ENCODE results near the gene WAC.
"Not testable (repeated sequence)": the region's sequence is repeated elsewhere in the genome, so short reads cannot be mapped to it uniquely, and the experiment has no call there.

Gene WAC, protein sequence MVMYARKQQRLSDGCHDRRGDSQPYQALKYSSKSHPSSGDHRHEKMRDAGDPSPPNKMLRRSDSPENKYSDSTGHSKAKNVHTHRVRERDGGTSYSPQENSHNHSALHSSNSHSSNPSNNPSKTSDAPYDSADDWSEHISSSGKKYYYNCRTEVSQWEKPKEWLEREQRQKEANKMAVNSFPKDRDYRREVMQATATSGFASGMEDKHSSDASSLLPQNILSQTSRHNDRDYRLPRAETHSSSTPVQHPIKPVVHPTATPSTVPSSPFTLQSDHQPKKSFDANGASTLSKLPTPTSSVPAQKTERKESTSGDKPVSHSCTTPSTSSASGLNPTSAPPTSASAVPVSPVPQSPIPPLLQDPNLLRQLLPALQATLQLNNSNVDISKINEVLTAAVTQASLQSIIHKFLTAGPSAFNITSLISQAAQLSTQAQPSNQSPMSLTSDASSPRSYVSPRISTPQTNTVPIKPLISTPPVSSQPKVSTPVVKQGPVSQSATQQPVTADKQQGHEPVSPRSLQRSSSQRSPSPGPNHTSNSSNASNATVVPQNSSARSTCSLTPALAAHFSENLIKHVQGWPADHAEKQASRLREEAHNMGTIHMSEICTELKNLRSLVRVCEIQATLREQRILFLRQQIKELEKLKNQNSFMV

DNA sequence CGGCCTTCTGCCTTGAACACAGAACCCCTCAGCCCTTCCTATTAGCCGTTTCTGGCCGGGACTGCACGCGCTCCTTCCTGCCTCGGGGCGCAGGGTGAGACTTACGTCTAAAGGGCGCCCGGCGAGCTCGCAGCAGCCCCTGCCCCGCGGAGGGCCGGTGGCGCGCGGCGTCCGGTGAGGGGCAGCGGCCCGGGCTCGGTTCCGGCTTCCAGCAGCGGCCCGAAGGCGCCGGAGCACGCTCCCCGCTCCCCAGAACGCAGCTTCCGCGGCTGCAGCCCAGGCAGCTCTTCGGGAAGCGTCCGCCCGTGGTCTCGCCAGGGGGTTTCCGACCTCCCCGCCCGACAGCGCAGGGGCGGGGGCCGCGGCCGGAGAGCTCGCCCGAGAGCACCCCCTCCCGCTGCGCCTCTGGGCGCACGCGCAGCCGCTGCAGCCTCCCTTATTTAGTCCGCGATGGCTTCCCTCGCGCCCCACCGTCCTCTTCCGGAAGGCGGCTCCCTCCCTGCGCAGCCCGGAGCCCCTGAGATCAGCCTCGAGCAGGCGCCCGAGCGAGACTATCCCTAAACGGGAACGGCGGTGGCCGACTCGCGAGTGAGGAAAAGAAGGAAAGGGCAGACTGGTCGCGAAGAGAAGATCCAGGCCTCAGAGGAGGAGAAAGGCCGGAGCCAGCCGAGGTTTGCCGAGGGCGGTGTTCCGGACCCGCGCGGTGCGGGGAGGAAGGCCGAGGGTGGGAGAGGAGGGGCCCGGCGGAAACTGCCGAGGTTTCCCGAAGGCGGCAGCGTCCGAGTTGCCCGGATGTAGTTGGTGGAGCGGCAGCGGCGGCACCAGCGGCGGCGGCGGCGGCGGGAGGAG is at the start of gene WAC:
TSS of gene WAC (plus strand) at position 782 of the 849 bp plus-strand sequence. CDS start 462 bp downstream, outside the sequence.
- DNase-seq, result peak; percentile 83

- DNase-seq, result no peak
These were observed 43.7 kb upstream of the WAC start for GRCh38 chr10:28489206-28489605.

- DNase-seq, result not testable (repeated sequence)
These were observed 42.6 kb upstream of the WAC start for GRCh38 chr10:28490256-28490865.

- no peak for DNase-seq
These were observed 40.6 kb upstream of the WAC start for GRCh38 chr10:28492116-28492920.

- DNase-seq, result no peak
These were observed 38.5 kb upstream of the WAC start for GRCh38 chr10:28494420-28494819.

GRCh38 chr10:28495084-28495483 is 37.8 kb upstream of the WAC start:
- no peak for DNase-seq

DNA sequence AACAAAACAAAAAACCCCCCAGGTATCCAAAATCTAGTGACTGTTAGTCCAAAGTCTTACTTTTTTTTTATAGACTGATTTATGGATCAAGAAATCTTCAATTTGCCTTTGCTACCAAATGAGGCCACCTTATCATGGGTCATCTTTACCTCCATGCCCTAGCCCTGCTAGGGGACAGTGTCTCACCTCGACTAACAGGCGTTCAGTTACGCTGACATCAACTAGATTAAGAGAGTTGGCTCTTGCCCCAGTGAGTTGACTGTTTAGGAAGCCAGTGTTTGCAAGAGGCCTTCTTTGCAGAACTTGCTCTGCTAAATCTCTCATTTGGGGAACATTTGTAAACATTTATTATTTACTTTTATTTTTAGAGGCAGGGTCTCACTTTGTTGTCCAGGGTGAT is 36.9 kb upstream of the WAC start:
- DNase-seq, result no peak

GRCh38 chr10:28496481-28496961 is 36.4 kb upstream of the WAC start:
- DNase-seq, result no peak

- DNase-seq, result no peak
These were observed 35.4 kb upstream of the WAC start for GRCh38 chr10:28497313-28498126.

DNA sequence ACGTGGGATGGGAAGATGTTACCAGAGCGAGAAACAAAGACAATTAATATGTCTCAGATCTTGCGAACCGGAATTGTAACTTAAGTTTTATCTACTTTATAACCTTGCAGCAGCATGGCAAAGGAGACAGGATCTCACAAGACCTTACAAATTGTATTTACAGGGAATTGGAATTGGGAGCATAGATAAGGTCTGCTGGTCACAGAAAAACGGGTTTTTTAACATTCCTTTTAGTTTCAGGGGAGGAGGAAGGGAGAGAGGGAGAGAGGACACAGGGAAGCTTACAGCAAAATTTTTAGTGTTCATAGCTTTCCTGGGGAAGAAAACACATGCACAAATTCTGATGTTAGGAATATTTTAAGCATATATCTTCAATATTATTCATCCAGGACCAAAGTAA is 32.7 kb upstream of the WAC start:
- DNase-seq, result not testable (repeated sequence)

DNA sequence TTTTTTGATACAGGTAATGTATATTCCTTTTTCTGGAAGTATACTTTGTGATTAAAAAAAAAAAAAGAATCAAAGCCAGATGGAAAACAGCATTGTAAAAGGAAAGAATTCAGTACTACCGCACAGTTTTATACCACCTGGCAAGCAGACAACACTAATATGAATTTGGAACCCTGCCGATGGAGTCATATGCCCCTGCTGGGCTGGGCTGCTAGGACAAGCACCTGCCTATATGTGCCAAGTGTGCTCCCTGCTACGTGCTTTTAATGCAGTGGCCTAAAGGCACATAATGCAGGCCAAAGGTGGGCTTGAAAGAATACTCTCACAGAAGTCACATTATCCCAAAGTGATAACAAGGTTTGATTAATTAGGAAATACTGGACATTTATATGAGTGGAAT is 29.8 kb upstream of the WAC start:
- DNase-seq, result peak; percentile 74

DNA sequence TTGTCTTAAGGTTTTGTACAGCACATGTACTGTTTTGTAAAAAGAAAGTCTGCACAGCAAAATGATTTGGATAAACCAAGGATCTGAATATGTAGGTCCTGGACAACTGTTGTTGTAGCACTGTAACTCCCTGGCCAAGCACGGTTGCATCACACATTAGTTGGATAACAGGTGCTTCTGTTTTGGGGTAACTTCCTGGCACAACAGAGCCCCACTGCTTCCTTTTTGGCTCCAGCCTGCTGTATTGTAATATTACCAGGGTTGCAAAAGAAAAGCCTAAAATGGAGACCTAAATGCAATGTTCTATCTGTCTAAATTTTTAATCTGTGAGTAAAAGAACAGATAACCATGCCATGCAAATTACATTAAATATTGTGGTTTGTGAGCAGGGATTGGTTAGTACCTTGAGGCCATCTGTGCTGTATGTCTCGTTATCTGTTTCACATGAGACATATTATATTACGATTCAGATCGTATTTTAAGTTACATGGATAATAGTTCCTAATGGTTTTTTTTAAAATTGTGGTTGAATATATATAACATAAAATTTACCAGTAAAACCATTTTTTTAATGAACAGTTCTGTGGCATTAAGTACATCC is 27.5 kb upstream of the WAC start:
- no peak for DNase-seq

GRCh38 chr10:28508304-28508925 is 24.5 kb upstream of the WAC start:
- no peak for DNase-seq

DNA sequence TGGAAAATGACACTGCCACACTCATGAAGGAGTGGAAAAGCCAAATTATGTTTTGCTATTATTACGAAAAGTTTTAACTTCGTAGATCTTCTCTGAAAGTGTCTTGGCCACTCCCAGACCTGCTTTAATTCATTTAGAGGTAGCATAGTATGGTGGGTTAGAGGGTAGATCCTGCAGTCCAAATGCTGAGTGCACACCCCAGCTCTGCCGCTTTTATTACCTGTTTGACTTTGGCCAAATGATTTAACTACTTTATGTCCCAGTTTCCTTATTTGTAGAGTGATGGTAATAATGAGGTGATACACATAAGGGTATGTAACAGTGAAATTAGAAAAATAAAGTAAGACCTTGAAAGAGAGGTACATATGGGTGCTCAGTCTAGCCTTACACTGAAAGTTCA is 23.6 kb upstream of the WAC start:
- no peak for DNase-seq

DNA sequence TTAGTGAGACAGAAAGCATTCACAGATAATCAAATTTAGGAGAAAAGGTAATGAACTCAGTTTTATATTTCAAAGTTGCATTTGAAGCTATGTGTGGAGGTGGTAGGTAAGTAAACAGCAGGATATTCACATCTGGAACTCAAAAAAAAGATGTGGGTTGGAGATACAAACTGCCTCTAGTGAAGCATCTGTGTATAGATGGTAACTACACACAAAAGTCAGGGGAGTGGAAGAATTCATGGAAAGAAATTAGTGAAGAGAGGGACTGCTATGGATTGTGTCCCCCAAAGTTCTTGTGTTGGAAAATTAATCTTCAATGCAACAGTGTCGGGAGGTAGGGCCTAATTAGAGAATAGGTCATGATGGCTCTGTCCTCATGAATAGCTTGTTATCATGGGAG is 18.3 kb upstream of the WAC start:
- DNase-seq, result no peak

GRCh38 chr10:28520346-28520745 is 12.6 kb upstream of the WAC start:
- DNase-seq, result no peak

GRCh38 chr10:28520828-28521227 is 12.1 kb upstream of the WAC start:
- DNase-seq, result not testable (repeated sequence)

DNA sequence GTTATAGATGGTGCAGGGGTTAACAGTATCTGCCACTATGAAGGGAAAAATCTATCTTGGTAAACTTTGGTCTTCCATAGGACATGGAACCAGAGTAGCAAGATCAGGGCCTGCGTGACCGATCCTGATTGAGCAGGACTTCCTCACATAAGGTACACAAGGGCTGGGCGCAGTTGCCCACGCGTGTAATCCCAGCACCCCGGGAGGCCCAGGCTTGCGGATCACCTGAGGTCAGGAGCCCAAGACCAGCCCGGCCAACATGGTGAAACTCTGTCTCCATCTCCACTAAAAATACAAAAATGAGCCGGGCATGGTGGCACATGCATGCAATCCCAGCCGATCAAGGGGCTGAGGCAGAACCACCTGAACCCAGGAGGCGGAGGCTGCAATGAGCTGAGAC is 11.0 kb upstream of the WAC start:
- not testable (repeated sequence) for DNase-seq

GRCh38 chr10:28523725-28524252 is 9.1 kb upstream of the WAC start:
- no peak for DNase-seq

- no peak for DNase-seq
These were observed 2.2 kb upstream of the WAC start for GRCh38 chr10:28530751-28531150.

Data from NCI-H2029 (cell line).